HG02571 (cell line): Measurements from ENCODE around the gene SYT17.

Experiments used
- ATAC-seq: cut with Tn5 transposase; IDR thresholded peaks from one replicate; pipeline ENCODE4 v1.9.1; 2021; ENCODE audit warnings: mild to moderate bottlenecking, moderate library complexity; ENCODE audit not compliant: unreplicated experiment

SYT17 gene

DNA sequence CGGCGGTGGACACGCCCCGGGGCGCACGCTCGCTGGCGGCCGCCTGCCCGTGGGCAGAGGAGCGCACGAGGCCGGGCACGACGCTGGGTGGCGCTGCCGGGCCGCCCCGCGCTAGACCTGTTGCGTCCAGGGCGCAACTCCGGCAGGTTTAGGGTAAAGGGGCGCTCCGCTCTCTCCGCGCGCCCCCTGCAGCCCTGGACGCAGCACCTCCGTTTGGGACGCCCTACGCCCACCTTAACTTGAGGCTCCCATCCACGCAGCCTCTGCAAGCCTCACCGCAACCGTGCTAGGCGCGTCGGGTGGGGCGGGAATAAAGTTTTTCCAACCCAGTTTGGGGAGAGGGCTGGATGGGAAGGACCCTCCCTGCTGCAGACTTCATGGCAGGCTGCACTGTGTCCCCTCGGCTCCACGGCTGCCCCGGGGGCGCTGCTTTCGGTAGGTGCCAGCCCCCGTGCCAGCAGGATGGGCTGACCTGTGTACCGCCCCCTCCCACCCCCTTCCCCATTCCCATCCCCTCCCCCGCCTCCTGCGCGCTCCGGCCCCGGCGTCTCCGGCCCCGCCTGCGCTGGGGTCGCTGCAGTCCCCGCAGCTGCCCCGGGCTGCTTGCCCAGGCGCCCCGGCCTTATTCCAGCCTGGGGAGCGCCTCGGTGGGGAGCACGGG, at the start of gene SYT17:
Gene SYT17 (plus strand): TSS at position 531 of the 661 bp plus-strand sequence. CDS start 407 bp downstream, outside the sequence.
- ATAC-seq = no peak

DNA sequence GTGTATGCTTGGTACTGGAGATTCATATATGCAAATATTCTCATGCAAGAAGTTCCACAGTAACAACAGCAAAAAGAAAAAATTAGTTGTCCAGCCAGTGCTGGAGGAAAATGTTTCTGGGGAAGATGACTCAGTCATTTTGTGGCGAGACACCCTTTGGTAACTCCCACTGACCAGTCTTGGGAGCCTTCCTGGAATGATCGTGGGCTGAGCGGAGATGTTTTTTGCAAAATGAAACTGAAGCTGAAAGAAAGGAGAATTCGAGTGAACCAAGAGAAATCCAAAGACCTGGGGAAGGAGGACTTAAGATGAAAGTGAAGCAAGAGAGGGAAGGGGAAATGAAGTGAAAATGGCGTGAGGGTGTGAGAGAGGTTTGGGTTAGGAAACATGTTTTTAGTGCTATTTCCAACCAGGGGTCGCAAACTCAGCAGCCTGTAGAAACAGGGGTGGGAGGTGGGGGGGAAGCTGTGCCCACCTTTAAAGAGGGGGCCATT, 49.1 kb upstream of the SYT17 start:
- no peak for ATAC-seq

DNA sequence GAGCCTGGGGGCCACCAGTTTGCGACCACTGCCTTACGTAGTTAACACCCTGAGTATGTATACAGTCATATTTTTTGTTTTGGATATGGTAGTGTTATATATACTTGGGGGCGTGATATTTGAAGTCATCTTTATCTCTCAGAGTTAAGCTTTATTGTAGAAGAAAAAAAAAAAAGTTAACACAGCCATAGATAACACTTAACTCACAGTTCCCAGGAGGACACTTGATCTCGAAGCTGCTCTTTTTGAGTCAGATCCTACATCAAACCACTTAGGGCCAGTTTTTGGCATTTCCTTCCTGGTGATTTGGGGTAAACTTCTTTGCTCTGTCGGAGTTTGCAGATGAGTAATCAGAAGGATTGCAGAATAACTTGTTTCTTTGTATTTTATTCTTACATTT, 48.5 kb upstream of the SYT17 start:
- no peak for ATAC-seq

- ATAC-seq = no peak
Measured at GRCh38 chr16:19123535-19124178, 44.4 kb upstream of the SYT17 start.

DNA sequence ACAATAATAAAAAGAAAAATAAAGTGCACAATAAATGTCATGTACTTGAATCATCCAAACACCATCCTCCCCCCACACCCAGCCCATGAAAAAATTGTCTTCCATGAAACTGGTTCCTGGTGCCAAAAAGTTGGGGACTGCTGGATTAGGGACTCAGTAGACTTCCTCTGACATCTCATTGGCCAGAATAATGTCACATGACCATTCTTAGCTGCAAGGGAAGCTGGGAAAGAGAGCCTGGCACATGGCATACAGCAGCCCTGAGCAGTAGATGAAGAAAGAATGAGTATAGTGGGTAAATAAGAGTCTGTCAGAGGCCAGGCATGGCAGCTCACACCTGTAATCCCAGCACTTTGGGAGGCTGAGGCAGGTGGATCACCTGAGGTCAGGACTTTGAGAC, 41.7 kb upstream of the SYT17 start:
- no peak for ATAC-seq

- peak; percentile 15 for ATAC-seq
Measured at GRCh38 chr16:19127205-19127604, 40.8 kb upstream of the SYT17 start.

- ATAC-seq = peak; percentile 48
Measured at GRCh38 chr16:19127674-19128131, 40.3 kb upstream of the SYT17 start.

GRCh38 chr16:19128454-19129200, 39.4 kb upstream of the SYT17 start:
- no peak for ATAC-seq

DNA sequence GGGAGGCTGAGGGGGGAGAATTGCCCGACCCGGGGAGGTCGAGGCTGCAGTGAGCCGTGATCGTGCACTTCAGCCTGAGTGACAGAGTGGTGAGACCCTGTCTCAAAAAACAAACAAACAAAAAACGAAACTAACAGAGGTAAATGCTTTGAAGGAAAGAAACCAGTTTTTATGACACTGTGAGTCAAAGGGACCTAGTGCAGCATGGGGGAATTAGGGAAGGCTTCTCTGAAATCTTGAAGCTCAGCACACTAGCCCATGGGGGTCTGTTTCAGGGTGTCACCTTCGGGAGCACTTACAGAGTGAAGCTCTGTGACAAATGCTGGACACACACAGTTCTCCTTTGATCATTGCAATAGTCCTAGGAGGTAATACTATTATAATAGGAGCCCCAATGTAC, 37.7 kb upstream of the SYT17 start:
- no peak for ATAC-seq

- no peak for ATAC-seq
Measured at GRCh38 chr16:19130852-19131824, 36.9 kb upstream of the SYT17 start.

DNA sequence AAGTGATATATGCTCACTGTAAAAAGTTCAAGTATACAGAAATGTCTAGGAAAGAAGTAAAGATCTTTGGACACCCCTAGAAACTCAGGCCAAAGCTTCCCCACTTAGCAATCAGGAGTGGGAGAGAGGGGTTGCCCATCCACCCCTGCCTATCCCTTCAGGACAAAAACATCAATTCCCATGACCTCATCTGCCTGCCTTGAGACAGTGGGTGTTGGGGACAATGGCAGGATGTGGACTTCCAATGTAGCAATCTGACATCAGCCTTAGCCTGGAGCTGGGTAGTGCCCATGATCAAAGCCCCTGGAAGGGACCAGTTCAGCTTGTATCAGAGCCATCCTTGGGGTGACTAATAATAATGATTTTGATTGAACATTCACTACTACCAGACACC, 36.2 kb upstream of the SYT17 start:
- no peak for ATAC-seq

DNA sequence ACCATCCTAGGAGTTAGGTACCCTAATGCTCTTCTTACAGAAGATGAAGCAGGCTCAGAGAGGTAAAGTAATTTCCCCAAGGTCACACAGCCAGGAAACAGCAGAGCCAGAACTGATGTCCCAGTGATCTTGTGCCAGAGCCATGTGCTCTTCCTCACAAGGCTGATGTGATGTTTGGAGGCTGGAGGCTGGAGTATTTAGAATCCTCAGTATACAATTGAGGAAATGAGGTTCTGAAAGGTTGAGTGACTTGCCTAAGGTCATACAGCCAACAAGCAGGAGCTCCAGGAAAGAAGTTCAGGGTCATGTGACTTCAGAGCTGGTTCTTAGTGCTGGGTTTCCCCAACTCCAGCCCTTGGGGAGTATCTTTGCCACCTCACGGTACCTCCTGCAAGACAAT, 35.8 kb upstream of the SYT17 start:
- ATAC-seq = no peak

- ATAC-seq = no peak
Measured at GRCh38 chr16:19132898-19133297, 35.1 kb upstream of the SYT17 start.

DNA sequence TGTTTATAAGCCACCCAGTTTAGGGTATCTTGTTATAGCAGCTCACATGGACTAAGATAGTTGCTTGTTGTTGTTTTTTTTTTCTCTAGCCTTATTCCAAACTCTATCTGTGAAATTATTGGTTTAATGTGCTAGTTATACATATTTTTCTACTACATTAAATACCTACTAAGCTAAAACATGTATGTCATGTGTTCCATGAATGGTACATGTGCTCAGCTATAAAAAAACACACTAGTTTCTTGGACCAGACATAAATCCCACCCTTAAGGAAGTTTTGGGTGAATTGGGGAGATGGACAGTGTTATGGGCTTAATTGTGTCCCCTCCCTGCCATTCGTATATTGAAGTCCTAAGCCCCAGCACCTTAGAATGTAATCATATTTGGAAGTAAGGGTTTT, 34.4 kb upstream of the SYT17 start:
- no peak for ATAC-seq

DNA sequence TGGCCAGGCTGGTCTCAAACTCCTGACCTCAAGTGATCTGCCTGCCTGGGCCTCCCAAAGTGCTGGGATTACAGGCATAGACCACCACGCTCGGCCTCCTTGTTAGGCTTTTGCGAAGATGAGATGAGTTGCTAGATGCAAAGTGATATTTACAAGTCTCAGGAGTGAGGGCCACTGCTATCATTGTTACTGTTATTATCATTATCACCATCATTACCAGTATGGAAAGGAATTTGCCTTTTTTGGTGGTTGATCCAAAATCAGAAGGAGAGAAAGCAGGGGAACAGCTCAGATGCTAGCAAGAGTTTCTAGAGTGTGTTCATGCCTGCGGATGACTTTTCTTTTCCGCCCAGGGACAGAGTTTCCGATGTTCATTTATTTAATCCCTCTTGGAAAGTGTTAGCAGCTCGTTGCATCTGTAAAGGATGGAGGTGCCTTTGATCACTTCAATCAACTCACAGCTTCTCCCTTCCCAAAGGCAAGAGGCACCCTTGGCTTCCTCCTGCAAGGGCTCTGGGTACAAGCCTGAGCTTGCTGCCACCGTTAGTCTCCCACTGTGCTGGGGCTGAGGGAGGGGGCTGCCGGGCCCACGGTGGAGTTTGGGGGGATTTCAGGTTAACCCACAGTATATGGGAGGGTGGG, 32.7 kb upstream of the SYT17 start:
- ATAC-seq = no peak

DNA sequence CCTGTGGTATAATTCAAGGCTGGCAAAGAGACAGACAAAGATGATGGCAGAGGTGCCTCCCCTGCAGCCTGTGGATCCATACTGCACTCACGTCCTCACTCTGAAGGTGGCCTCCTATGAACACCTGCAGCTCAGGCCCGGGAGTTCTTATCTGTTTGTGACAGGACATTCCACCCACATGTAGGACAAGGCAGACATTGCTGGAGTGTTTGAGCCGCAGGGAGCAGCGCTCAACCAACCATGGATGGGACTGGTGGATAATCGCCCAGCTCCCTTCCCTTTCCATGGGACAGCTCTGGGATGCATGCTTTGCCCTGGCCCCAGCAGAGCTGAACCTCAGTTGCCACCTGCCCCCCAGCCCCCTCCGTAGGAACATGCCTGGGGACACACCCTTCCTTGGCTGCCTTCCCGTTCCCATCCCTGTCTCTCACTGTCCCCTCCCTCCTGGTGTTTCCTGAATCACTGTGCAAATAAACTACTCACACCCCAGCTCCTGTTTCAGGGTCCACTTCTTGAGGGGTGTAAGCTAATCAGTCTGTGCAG, 32.1 kb upstream of the SYT17 start:
- no peak for ATAC-seq

DNA sequence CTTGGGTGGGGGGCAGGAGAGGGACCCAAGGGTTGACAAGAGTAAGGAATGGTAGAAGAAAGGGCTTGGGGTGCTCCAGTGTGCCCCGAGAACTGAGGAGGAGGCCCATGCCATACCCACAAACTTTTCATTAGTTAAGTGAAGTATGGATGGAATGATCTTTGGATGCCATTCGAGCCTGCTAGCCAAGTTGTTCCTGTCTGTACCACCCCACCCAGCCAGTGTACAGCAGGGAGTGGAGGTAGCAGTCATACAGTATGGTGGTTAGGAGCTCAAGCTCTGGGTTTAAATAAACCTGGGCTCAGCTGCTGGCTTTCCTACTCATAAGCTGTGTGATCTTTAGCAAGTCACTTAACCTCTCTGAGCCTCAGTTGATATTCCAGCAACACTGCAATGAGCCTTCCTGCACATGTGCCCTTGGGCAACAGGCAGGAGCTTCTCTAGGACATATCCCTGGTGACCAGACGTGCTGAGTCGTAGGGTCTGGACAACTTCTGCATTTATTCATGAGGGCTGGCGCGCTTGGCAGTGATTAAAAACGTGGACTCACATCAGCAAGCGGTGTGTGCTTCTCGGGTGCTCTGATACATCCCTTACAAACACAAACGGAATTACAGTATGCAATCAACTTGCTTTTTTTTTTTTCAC, 31.4 kb upstream of the SYT17 start:
- no peak for ATAC-seq

- ATAC-seq = no peak
Measured at GRCh38 chr16:19137201-19138128, 30.6 kb upstream of the SYT17 start.
